HG03520 (cell line): Measurements from ENCODE around the gene KIAA1210.

ENCODE experiments used
- ATAC-seq: cut with Tn5 transposase; IDR thresholded peaks from one replicate; pipeline ENCODE4 v1.9.1; 2021; ENCODE audit warnings: mild to moderate bottlenecking, moderate library complexity; ENCODE audit not compliant: unreplicated experiment

KIAA1210 gene

DNA sequence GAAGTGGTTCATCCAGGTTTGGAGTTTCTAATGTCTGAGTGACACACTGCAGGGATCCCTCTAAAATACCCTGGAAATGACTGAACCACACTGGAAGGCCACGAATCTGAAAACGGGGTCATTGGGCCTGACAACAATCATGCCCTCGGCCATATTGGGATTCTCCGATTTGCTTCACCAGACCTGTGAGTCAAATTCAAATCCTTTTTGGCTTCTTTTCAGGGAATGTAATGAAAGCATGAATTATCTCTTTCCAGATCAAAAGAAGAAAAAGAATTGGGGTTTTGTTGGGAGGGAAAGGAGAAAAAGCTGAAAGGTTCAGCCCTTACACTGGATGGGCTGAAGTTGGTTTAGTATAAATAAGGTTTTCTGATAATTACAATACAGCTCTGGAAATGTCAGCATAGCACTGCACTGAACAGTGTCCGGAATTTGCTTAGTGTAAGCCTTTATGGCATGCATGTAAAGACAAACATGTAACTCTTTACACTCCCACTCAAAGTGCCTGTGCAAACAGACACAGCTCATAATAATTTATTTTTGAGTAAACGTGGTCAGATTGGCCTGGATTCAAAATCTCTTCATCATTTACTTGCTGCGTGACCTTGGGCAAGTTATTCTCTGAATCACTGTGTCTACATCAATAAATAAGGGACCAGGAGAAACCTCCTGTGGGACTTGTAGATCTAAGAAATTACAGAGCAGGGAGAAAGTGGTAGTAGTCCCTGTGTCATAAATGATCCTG is 33.4 kb downstream of the KIAA1210 start:
- ATAC-seq: no peak

DNA sequence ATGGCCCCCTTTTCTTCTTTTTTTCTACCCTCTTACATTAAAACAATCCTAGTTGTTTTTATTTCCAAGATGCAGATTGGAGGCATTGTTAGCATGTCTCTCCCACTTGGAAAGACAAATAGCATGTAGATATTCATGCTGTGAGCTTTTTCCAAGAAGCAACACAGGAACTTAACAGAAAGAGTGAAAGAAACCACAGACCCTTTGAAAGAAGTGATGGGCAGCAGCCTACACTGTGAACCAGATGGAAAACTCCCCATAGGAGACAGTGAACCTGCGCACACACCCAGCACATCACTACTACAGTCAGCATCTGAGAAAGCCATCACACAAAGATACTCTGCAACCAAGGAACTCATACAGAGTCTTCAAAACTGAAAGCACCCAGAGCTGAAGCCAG is 37.0 kb downstream of the KIAA1210 start:
- no peak for ATAC-seq

DNA sequence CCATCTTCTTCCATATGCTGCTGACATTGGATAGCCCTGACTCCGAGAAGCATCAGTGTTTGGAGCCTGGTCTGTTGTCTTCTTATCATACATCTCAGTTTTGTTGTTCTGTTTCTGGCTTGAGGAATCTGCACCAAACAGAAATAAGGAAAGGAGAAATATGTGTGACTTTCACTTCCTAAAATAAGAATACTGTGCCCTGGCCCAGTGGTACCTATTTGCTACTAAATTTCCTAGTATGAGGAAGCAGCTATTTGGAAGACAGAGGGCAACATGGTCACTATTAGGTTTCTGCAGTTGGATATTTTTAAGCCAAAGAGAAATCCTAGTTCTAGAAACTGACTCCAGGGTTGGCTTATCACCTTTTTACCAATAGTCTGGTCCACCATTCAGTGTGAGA is 38.0 kb downstream of the KIAA1210 start:
- no peak for ATAC-seq

DNA sequence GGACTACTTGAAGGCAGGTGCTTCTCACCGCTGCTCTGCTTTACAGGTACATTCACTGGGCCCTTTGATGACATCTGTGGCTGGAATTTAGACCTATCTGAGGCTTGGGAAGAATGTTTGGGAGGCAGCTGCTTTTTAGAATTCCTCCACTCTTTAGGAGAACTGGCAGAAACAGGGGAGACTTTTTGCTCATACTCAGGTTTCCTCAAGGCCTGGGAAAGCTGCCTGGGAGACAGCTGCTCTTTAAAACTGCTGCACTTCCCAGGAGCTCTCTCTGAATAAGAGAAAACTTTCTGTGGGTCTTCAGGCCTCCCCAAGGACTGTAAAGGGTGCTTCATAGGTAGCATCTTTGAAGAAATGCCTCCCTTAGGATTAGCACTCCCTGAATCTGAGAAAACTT is 40.5 kb downstream of the KIAA1210 start:
- no peak for ATAC-seq

DNA sequence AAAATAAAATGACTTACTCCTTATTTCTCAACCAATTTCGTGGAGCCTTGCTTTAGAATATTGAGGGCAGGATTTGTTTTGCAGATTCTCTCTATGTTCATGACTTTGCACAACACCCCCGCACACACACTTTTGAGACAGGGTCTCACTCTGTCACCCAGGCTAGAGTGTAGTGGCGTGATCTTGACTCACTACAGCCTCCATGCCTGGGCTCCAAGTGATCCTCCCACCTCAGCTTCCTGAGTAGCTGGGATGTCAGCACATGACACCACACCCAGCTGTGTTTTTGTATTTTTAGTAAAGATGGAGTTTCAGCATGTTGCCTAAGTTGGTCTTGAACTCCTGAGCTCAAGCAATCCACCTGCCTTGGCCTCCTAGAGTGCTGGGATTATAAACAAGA is 42.8 kb downstream of the KIAA1210 start:
- ATAC-seq: no peak

DNA sequence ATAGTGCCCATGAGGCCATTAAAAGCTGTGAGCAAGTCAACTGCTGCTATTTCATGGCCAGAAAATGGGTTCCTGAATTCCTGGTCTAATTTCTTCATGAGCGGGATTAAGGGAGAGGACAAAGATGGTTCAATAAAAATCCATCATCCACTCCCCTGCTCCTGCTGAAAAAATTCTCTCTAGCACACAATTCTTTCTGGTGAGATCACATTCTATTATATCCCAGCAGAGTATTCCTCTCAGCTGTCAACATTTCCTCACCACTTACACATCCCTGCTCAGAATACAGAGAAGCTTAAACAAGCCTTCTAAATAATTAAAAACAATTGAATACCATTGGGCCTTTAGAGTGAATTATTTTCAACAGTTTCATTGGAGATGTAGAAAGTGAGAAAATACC is 45.3 kb downstream of the KIAA1210 start:
- ATAC-seq: no peak

DNA sequence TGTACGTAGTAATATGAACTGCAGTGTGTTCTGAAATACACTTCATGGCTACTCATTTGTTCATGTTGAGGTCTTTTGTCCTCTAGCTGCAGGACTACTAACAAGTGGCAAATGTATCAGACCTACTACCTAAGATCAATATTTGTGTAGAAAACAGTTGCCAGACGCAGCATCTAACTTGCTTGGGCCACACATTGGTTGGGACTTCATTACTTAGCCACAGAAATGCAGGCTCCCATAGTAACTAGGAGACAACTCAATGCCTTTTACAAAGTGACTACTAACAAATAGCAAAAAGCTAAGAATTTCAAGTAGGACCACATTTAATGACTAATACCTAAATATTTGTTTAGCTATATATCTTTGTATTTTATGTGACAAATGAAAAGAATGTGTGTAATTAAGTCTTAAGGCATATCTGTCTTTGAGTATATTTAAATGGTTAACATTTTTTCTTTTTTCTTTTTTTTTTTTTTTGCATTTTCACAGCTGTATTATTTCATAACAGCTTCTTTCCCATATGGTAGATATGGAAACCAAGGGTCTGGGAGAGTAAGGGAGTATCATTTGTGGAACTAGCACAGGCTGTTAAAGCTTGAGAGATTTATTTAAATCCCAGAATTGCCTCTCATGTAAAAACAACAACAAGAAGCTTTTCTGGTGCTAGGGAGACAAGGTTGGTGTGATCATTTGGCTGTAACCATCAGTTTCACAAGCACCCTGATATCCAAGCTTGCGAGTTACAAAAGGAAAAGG is 52.2 kb downstream of the KIAA1210 start:
- no peak for ATAC-seq

DNA sequence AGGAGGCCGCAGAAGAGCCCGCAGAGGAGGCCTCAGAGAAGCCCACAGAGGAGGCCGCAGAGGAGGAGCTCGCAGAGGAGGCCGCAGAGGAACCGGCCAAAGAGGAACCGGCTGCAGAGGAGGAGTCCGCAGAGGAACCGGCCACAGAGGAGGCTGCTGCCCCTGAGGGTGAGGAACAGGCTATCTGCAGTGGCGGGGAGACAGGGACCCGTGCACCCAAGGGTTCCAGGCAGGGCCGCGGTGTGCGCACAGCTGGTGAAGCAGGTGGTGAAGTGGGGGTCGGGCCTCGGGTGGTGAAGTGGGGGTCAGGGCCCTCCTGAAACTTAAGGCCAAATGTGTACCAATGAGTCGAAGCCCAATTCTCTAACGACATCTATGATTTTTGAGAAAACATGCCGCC is 53.7 kb downstream of the KIAA1210 start:
- ATAC-seq: no peak

DNA sequence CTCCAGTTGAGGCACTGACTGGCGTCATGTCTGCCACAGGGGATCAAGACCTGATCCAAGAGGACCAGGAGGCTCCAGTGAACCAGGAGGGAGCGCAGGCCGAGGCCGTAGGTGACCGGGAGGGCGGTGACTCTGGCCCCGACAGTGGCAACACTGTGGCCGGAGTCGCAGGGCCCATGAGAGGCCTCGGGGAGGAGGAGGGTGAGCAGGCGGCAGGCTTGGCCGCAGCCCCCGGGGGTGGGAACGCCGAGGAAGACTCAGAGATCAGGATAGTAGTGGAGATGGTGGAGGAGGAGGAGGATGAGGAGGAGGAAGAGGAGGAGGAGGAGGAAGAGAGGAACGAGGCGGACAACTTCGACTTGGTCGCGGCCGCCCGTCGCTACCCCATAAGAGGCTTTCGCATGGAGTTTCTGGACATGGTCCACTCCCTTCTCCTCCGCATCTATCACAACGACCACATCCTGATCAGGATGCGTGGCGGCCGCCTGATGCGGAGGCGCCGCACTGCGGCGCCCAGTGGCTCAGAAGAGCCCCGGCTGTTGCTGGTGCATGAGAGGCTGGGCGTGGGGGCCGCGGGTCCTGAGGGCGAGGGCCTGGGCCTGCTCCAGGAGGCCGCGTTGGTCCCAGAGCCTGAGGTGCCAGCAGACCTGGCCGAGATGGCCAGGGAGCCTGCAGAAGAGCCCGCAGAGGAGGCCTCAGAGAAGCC is 54.3 kb downstream of the KIAA1210 start:
- ATAC-seq: no peak

DNA sequence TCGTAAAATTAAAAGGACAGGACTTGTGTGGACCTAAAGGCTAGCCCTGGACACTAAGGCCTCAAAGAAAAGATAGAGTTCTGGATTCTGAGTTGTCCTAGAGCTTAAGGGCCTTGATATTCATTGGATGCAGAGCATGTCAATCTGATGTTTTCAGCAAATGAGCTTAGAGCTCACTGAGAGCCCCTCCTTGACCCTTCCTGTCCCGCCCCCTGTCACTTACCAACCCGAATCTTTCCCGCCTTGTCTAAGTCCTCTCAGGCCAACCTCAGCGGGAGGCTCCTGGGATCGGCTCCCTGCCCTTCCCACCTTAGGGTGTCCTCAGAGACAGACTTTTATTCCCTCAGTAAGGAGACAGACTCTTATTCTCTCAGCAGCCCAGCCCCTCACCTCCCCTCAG is 54.9 kb downstream of the KIAA1210 start, which contains the start of gene CT47C1:
Gene CT47C1, plus strand, starts transcription at position 250 of the 400 bp plus-strand sequence. CDS start 233 bp downstream, outside the sequence.
- ATAC-seq: no peak

DNA sequence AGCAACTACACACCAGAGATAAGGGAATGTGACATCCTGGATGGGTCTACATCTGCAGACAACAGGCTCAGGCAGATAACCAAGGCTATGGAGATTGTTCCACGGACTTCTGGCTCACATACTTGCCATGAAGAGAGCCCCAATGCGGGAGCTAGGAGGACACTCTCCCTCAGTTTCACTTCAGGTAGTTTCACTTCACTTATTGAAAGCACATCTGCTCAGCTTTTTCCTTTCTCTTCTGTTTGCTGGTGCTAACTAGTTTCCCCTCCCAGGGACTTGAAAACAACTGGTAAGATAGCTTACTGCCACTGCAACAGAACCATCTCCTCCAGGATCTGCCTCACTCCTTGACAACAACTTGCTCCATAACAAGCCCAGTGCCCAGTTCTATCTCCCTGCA is 56.2 kb downstream of the KIAA1210 start:
- ATAC-seq: peak; percentile 90

DNA sequence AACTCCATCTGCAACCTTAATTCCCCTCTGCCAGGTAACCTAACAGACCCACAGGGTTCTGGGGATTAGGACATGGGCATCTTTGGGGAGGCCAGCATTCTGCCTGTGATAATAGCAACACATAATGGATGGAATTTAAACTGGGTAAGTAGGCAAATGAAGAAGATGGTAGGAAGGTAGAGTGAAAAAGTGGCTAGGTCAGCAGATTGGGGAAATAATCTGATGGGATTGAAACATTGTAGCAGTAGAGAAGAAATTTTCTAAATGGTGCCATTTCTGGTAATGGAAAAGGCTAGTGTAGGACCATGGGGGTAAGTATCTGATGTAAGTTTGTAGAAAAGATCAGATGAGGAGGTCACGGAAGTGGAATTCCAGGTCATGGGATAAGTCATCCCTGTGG is 57.9 kb downstream of the KIAA1210 start:
- no peak for ATAC-seq

DNA sequence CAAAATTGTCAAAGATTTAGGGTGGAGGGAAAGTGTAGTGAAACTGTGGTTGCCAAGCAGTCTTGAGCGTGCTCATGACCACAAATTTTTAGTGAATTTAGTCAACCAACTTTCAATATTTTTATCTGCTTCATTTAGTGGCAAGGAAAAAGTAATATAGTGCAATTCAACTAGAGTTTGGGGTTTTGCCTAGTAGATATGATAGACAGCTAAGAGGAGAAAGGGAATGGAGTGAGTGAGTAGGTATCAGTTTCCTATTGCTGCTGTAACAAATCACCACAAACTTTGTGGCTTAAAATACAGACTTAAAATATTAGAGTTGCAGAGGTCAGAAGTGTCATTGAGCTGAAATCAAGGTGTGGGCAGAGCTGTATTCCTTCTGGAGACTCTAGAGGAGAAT is 58.5 kb downstream of the KIAA1210 start:
- no peak for ATAC-seq

DNA sequence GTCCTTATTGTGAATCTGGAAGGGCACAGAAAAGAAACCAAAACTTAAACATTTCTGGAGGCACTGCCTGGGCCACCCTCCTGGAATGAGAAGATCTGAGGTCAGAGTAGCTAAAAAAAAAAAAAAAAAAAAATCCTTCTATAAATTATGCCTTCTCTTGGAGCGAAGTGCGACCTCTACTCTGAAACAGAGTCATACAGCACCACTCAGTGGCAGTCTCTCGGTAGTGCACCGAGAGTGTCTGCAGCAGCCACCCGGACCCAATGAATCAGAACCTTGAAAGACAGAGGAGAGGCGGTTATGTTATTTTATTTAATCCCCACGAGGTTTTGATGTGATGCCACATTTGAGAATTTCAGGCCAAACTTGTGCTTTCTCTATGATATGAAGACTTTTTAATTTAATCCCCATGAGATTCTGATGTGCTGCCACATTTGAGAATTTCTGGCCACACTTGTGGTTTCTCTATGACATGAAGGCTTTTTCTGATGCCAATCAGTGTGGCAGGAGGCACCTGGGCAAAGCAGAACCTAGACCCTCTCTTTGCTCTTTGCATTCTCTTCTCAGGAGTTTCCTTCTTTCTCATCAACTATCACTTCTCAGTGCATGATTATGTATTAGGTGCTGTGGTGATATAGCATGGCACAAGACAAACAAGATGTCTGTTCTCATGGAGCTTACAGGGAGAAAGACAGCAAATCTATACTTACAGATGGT is 60.4 kb downstream of the KIAA1210 start:
- ATAC-seq: no peak

DNA sequence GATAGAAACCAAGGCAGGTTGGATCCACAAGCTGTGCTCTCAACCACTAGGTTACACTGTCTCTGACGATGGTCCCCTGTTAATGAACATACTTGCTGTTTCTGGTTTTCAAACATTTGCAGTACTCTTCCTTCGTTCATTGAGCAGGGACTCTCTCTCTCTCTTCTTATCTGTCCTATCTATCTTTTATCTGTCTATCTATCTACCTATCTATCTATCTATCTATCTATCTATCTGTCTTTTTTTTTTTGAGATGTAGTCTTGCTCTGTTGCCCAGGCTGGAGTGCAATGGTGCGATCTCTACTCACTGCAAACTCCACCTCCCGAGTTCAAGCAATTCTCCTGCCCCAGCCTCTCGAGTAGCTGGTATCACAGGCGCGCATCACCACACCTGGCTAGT is 64.2 kb downstream of the KIAA1210 start:
- ATAC-seq: no peak

DNA sequence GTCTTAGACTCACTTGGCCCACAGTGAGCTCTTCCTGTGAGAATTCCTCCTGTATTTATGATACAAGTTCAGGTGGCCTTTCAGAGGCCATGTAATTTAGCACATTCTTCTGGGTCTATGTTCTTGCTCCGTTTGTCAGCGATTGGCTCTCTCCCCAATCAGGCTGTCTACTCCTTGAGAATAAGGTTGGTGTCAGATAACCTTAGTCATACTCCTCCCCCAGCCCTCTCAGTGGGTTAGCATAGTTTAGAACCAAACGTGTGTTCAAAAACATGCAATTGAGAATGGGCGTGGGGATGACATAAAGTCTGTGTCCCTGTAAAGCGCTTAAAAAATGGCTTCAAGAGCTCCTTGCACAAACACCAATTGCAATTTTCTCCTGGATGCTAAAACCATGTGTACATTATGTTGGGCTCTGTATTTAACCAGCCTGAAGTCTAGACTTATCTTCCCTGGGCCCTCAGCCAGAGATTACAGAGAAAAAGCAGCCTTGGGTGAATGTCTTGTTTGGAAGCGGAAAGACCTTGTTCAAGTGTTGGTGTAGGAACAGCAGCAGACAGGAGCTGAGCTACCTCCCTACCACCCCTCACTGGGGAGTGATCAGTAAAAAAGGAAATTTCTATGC is 64.8 kb downstream of the KIAA1210 start:
- no peak for ATAC-seq

DNA sequence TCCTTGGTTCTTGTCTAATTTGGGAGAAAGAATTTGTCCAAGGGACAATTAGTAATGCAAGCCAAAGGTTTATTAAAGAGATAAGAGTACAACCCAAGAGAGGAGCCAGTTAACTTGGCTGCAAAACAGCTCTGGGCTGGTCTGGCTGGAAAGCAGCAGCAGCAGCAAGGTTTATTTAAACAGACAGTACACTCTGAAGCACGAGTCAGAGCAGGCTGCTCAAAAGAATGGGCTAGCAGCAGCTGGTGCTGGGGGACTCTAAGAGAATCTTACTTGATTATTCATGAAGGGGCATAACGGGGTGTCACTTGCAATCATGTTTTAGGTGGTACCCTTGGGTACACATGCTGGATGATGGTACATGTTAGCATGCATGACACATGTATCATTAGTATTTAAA is 71.9 kb downstream of the KIAA1210 start:
- ATAC-seq: no peak

DNA sequence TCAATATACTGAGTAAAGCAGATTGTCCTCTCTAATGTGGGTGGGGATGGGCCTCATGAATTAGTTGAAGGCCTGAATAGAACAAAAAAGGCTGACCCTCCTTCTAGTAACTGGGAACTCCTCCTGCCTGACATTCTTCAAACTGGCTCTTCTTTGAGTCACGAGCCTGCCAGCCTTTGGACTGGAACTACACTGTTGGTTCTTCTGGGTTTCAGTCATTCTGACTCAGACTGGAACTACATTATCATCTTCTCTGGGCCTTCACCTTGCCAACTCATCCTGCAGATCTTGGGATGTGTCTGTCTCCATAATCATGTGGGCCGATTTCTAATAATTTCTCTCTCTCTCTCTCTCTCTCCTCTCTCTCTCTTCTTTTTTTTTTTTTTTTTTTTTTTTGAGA is 81.7 kb downstream of the KIAA1210 start:
- ATAC-seq: no peak

DNA sequence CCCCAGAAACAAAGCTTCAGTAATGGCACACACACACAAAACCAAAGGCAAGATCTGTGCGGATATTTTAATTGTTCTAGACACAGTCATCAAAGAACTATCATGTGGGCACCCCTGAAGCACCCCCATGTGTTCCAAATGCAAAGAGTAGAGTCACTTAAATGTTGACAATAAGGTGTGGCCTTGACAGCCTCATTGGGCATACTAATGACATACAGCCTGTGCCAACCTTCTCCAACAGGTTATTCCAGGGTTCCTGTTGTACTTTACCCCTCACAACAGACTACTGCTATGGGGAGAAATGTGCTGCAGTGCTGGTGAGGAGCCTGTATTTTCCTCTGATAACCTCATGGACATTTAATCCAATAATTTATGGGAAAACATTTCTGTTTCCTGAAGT is 84.6 kb downstream of the KIAA1210 start:
- no peak for ATAC-seq

DNA sequence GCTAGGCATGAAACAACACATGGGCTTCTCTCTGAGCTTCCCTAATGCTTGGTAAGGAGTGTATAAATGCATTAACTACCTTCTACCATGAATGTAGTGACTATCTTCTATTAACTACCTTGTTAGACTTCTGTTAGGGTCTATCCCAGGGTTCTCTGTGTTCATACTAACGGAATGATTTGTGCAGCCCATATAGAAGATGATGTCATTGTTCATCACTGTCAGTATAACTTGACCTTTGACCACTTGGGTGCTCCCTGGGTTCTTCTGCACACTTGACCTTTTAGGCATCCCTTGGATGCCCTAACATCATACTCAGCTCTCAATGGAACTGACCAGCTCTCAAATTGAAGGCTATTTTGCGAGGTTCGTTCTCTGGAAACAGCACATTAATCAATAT is 85.6 kb downstream of the KIAA1210 start:
- no peak for ATAC-seq

DNA sequence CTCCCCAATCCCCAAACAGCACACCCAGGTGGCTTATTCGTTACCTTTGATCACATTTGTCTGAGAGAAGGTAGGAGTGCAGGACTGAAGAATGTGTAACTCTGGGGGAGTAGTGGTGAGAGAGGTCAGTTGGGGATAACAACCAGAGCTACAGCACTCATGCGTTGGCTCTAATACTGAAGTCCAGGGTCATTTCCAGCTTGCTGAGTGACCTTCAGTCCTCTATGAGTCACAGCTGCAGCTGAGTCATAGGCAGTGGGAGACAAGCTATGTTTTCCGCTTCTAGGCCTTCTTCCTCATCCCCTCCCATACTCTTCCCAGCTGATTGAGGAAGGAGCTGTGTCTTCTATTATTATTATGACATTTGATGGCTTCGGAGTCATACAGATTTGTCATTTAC is 86.4 kb downstream of the KIAA1210 start:
- no peak for ATAC-seq
